AG10803 (cell line): ENCODE measurements around the gene GABRB3.

Source experiments
- DNase-seq: peaks from one replicate; pipeline ENCODE4 v3.0.0; 2010; ENCODE audit warnings: low read depth
- H3K4me3 ChIP-seq: 2 replicates; pipeline ENCODE4 v1.5.1; 2011; ENCODE audit warnings: mild to moderate bottlenecking, low read length, control low read depth
- CTCF ChIP-seq: conservative IDR thresholded peaks from 2 replicates; pipeline ENCODE4 v1.5.1; 2011; ENCODE audit warnings: mild to moderate bottlenecking, low read length, control low read depth, inconsistent platforms

The GABRB3 gene

GRCh38 chr15:26571346-26571745, 201.5 kb downstream of the GABRB3 start:
- TF ChIP-seq CTCF: no peak
- H3K4me3 ChIP-seq: no peak overlapping the region
- DNase-seq: no peak

GRCh38 chr15:26565542-26565941, 207.3 kb downstream of the GABRB3 start:
- no peak overlapping the region for H3K4me3 ChIP-seq
- no peak for TF ChIP-seq CTCF
- no peak for DNase-seq

GRCh38 chr15:26564361-26564760, 208.5 kb downstream of the GABRB3 start:
- DNase-seq: no peak
- no peak overlapping the region for H3K4me3 ChIP-seq
- TF ChIP-seq CTCF: no peak

- DNase-seq: no peak
- no peak for TF ChIP-seq CTCF
- H3K4me3 ChIP-seq: no peak overlapping the region
Measured at GRCh38 chr15:26562336-26562735, 210.5 kb downstream of the GABRB3 start.

- DNase-seq: no peak
- no peak for TF ChIP-seq CTCF
Measured at GRCh38 chr15:26561896-26562295, 211.0 kb downstream of the GABRB3 start.

GRCh38 chr15:26561130-26561529, 211.7 kb downstream of the GABRB3 start:
- no peak for TF ChIP-seq CTCF
- DNase-seq: no peak
- H3K4me3 ChIP-seq: no peak overlapping the region

More at GRCh38 chr15:26561896-26562295, 211.0 kb downstream of the GABRB3 start:
- no peak overlapping the region for H3K4me3 ChIP-seq

GRCh38 chr15:26555898-26556297, 217.0 kb downstream of the GABRB3 start:
- no peak overlapping the region for H3K4me3 ChIP-seq
- no peak for DNase-seq
- TF ChIP-seq CTCF: no peak
